ENCODE results near the gene DLL1. TPM values are rescaled to one million over a fixed set of nuclear protein-coding genes. Genes with fewer than 3 reads are reported as not detected.

DLL1 gene
- total RNA-seq, 1 experiment from 2014 or later, result 2.8 TPM

DNA sequence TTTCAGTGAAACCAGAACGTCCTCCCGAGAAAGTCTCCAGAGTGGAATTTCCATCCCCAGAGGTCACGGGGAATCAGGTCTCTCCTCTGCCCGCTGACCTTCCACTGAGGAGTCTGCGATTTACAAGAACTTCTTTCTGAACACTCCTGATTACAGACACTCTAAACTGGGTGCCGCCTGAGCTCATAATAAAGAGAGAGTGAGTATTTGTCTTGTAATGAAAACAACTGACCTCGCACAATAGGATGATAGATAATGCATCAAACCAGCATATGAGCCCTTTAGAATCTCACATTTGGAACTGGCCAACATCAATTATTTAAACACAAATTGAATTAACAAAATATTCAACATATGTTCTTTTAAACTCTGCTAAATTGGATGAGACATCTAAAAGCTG, 47.5 kb downstream of the DLL1 start:
- Histone ChIP-seq H3K4me2 (ENCODE audit: insufficient read depth, insufficient read length, low read length) (no peak overlapping the region), H2BK15ac (ENCODE audit: low read depth, low read length) (no peak overlapping the region), H3K23ac (ENCODE audit: insufficient read length, low read depth, low read length) (no peak overlapping the region), H4K91ac (ENCODE audit: insufficient read length, low read depth, low read length) (no peak overlapping the region), H3K27ac (ENCODE audit: insufficient read length, low read depth, low read length) (no peak overlapping the region), H3K79me1 (ENCODE audit: insufficient read depth, low read depth, low read length, poor library complexity, severe bottlenecking) (no peaks in the 10 kb centered on the region), H3K4ac (ENCODE audit: low read depth, low read length) (no peak overlapping the region), H3K18ac (ENCODE audit: insufficient read length, low read depth, low read length) (no peak overlapping the region), H3K4me1 (ENCODE audit: insufficient read depth, low read length) (no peaks in the 10 kb centered on the region), H3K9ac (ENCODE audit: extremely low read depth, insufficient read length, low read length) (no peak overlapping the region), H4K20me1 (ENCODE audit: control insufficient read depth, insufficient read depth, insufficient read length) (no peaks in the 10 kb centered on the region), H3K27me3 (ENCODE audit: insufficient read depth, low read length) (no peaks in the 10 kb centered on the region), H2BK12ac (ENCODE audit: insufficient read length, low read depth, low read length) (no peak overlapping the region), H2BK5ac (ENCODE audit: insufficient read length, low read length) (no peak overlapping the region), H3K23me2 (ENCODE audit: insufficient read length, low read depth, low read length, poor library complexity, severe bottlenecking) (peaks cover 2% of the 10 kb centered on the region), H4K5ac (ENCODE audit: insufficient read length, low read depth, low read length) (no peak overlapping the region), H2AK5ac (ENCODE audit: insufficient read length, low read length) (no peak overlapping the region), H4K8ac (replicated peaks; ENCODE audit: insufficient read length, low read depth, low read length) (no peak overlapping the region), H3K56ac (ENCODE audit: insufficient read length, low read depth, low read length) (no peak overlapping the region), H3K14ac (ENCODE audit: insufficient read depth, low read length) (no peak overlapping the region), H3K9me3 (ENCODE audit: control insufficient read depth, low read depth, low read length) (no peaks in the 10 kb centered on the region), H3K79me2 (ENCODE audit: insufficient read depth, low read length) (no peaks in the 10 kb centered on the region), H3T11ph (ENCODE audit: low read length) (no peak overlapping the region), H2BK20ac (ENCODE audit: low read depth, low read length, poor library complexity, severe bottlenecking) (no peak overlapping the region), H2BK120ac (ENCODE audit: low read depth, low read length, poor library complexity, severe bottlenecking) (no peak overlapping the region), H2AFZ (ENCODE audit: low read length) (no peak overlapping the region)
- DNase-seq, result no peak
- H3K27me3 Mint-ChIP-seq (ENCODE audit: low read depth), result peaks cover 2% of the 10 kb centered on the region
- H3K4me1 Mint-ChIP-seq, result peaks cover 6 to 24% of the 10 kb centered on the region in 2 experiments
- no peak overlapping the region for H3K4me3 Mint-ChIP-seq
- no peaks in the 10 kb centered on the region; a peak in 1 of 7 replicates for H3K36me3 Mint-ChIP-seq (ENCODE audit: insufficient read depth in 1 of 3, low read depth in 3 of 3)
- WGBS (ENCODE audit: extremely low coverage, insufficient read length, low lambda C conversion rate), result no CpG with 5 or more reads among the region's 7 CpGs
- TF ChIP-seq, protein P1, sequence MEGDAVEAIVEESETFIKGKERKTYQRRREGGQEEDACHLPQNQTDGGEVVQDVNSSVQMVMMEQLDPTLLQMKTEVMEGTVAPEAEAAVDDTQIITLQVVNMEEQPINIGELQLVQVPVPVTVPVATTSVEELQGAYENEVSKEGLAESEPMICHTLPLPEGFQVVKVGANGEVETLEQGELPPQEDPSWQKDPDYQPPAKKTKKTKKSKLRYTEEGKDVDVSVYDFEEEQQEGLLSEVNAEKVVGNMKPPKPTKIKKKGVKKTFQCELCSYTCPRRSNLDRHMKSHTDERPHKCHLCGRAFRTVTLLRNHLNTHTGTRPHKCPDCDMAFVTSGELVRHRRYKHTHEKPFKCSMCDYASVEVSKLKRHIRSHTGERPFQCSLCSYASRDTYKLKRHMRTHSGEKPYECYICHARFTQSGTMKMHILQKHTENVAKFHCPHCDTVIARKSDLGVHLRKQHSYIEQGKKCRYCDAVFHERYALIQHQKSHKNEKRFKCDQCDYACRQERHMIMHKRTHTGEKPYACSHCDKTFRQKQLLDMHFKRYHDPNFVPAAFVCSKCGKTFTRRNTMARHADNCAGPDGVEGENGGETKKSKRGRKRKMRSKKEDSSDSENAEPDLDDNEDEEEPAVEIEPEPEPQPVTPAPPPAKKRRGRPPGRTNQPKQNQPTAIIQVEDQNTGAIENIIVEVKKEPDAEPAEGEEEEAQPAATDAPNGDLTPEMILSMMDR (conservative IDR thresholded peaks at IDR 0.05), result no peak
- H3K9me3 Mint-ChIP-seq, result no peaks in the 10 kb centered on the region; a peak in 1 of 5 replicates
- no peak overlapping the region for H3K27ac Mint-ChIP-seq
